ENCODE measurements around the gene GET3.

GET3 gene

GRCh38 chr19:12774588-12775555 lies 37.6 kb downstream of the GET3 start, which contains the start of gene HOOK2:
HOOK2 (minus strand) TSS chr19:12775552; CDS start chr19:12775449, 103 bp downstream.
- H3K9me3 ChIP-seq (ENCODE audit: control insufficient read depth, insufficient read depth, low read length), result no peaks in the 10 kb centered on the region
- peaks cover 3% of the 10 kb centered on the region for H3K36me3 ChIP-seq (ENCODE audit: control insufficient read depth, insufficient read depth, low read length)
- H3K4me3 ChIP-seq (ENCODE audit: low read depth, low read length), result peak within 1 kb of the TSS; percentile 86
- peak within 1 kb of the TSS; percentile 81 for H3K9ac ChIP-seq (ENCODE audit: low read depth, low read length)
- peaks cover 8% of the 10 kb centered on the region for H3K4me1 ChIP-seq (ENCODE audit: control insufficient read depth, insufficient read depth, low read length)
- H3K27me3 ChIP-seq (ENCODE audit: control insufficient read depth, insufficient read depth, low read length), result no peaks in the 10 kb centered on the region

- Histone ChIP-seq H3K4me3 (ENCODE audit: low read depth, low read length) (peak overlapping the region; percentile 76), H3K9ac (ENCODE audit: low read depth, low read length) (no peak overlapping the region), H3K27me3 (ENCODE audit: control insufficient read depth, insufficient read depth, low read length) (no peaks in the 10 kb centered on the region), H3K36me3 (ENCODE audit: control insufficient read depth, insufficient read depth, low read length) (peaks cover 3% of the 10 kb centered on the region), H3K4me1 (ENCODE audit: control insufficient read depth, insufficient read depth, low read length) (peaks cover 8% of the 10 kb centered on the region), H3K9me3 (ENCODE audit: control insufficient read depth, insufficient read depth, low read length) (no peaks in the 10 kb centered on the region)
Observed at GRCh38 chr19:12777217-12778016, 40.1 kb downstream of the GET3 start.

- no peaks in the 10 kb centered on the region for H3K9me3 ChIP-seq (ENCODE audit: control insufficient read depth, insufficient read depth, low read length)
- H3K27me3 ChIP-seq (ENCODE audit: control insufficient read depth, insufficient read depth, low read length), result no peaks in the 10 kb centered on the region
- H3K9ac ChIP-seq (ENCODE audit: low read depth, low read length), result no peak overlapping the region
- H3K4me3 ChIP-seq (ENCODE audit: low read depth, low read length), result peak overlapping the region; percentile 76
- peaks cover 8% of the 10 kb centered on the region for H3K4me1 ChIP-seq (ENCODE audit: control insufficient read depth, insufficient read depth, low read length)
- H3K36me3 ChIP-seq (ENCODE audit: control insufficient read depth, insufficient read depth, low read length), result peaks cover 3% of the 10 kb centered on the region
Observed at GRCh38 chr19:12778017-12778904, 41.0 kb downstream of the GET3 start.

GRCh38 chr19:12778905-12779161 lies 41.5 kb downstream of the GET3 start:
- no peaks in the 10 kb centered on the region for H3K27me3 ChIP-seq (ENCODE audit: control insufficient read depth, insufficient read depth, low read length)
- H3K4me1 ChIP-seq (ENCODE audit: control insufficient read depth, insufficient read depth, low read length), result peaks cover 11% of the 10 kb centered on the region

GRCh38 chr19:12779162-12779993 lies 42.1 kb downstream of the GET3 start:
- Histone ChIP-seq H3K4me3 (ENCODE audit: low read depth, low read length) (peak overlapping the region; percentile 76), H3K36me3 (ENCODE audit: control insufficient read depth, insufficient read depth, low read length) (peaks cover 1% of the 10 kb centered on the region), H3K27me3 (ENCODE audit: control insufficient read depth, insufficient read depth, low read length) (no peaks in the 10 kb centered on the region), H3K4me1 (ENCODE audit: control insufficient read depth, insufficient read depth, low read length) (peaks cover 12% of the 10 kb centered on the region), H3K9me3 (ENCODE audit: control insufficient read depth, insufficient read depth, low read length) (no peaks in the 10 kb centered on the region), H3K9ac (ENCODE audit: low read depth, low read length) (peak overlapping the region; percentile 17)

More at GRCh38 chr19:12778905-12779161, 41.5 kb downstream of the GET3 start:
- peak overlapping the region; percentile 76 for H3K4me3 ChIP-seq (ENCODE audit: low read depth, low read length)
- H3K9me3 ChIP-seq (ENCODE audit: control insufficient read depth, insufficient read depth, low read length), result no peaks in the 10 kb centered on the region
- H3K36me3 ChIP-seq (ENCODE audit: control insufficient read depth, insufficient read depth, low read length), result peaks cover 3% of the 10 kb centered on the region
- peak overlapping the region; percentile 17 for H3K9ac ChIP-seq (ENCODE audit: low read depth, low read length)

GRCh38 chr19:12782174-12782423 lies 44.8 kb downstream of the GET3 start:
- peaks cover 13% of the 10 kb centered on the region for H3K4me1 ChIP-seq (ENCODE audit: control insufficient read depth, insufficient read depth, low read length)
- peak overlapping the region; percentile 57 for H3K4me3 ChIP-seq (ENCODE audit: low read depth, low read length)
- H3K9ac ChIP-seq (ENCODE audit: low read depth, low read length), result no peak overlapping the region
- H3K36me3 ChIP-seq (ENCODE audit: control insufficient read depth, insufficient read depth, low read length), result no peaks in the 10 kb centered on the region
- no peaks in the 10 kb centered on the region for H3K27me3 ChIP-seq (ENCODE audit: control insufficient read depth, insufficient read depth, low read length)
- no peaks in the 10 kb centered on the region for H3K9me3 ChIP-seq (ENCODE audit: control insufficient read depth, insufficient read depth, low read length)

GRCh38 chr19:12782424-12783290 lies 45.4 kb downstream of the GET3 start:
- Histone ChIP-seq H3K9ac (ENCODE audit: low read depth, low read length) (no peak overlapping the region), H3K9me3 (ENCODE audit: control insufficient read depth, insufficient read depth, low read length) (no peaks in the 10 kb centered on the region), H3K4me1 (ENCODE audit: control insufficient read depth, insufficient read depth, low read length) (peaks cover 13% of the 10 kb centered on the region), H3K36me3 (ENCODE audit: control insufficient read depth, insufficient read depth, low read length) (no peaks in the 10 kb centered on the region), H3K27me3 (ENCODE audit: control insufficient read depth, insufficient read depth, low read length) (no peaks in the 10 kb centered on the region), H3K4me3 (ENCODE audit: low read depth, low read length) (peak overlapping the region; percentile 57)

GRCh38 chr19:12783291-12783848 lies 46.1 kb downstream of the GET3 start:
- H3K36me3 ChIP-seq (ENCODE audit: control insufficient read depth, insufficient read depth, low read length), result no peaks in the 10 kb centered on the region
- H3K4me1 ChIP-seq (ENCODE audit: control insufficient read depth, insufficient read depth, low read length), result peaks cover 18% of the 10 kb centered on the region
- H3K27me3 ChIP-seq (ENCODE audit: control insufficient read depth, insufficient read depth, low read length), result no peaks in the 10 kb centered on the region
- peak overlapping the region; percentile 37 for H3K4me3 ChIP-seq (ENCODE audit: low read depth, low read length)
- H3K9ac ChIP-seq (ENCODE audit: low read depth, low read length), result no peak overlapping the region
- no peaks in the 10 kb centered on the region for H3K9me3 ChIP-seq (ENCODE audit: control insufficient read depth, insufficient read depth, low read length)

GRCh38 chr19:12783849-12784393 lies 46.6 kb downstream of the GET3 start:
- Histone ChIP-seq H3K36me3 (ENCODE audit: control insufficient read depth, insufficient read depth, low read length) (no peaks in the 10 kb centered on the region), H3K9ac (ENCODE audit: low read depth, low read length) (no peak overlapping the region), H3K27me3 (ENCODE audit: control insufficient read depth, insufficient read depth, low read length) (no peaks in the 10 kb centered on the region), H3K4me1 (ENCODE audit: control insufficient read depth, insufficient read depth, low read length) (peaks cover 16% of the 10 kb centered on the region), H3K4me3 (ENCODE audit: low read depth, low read length) (peak overlapping the region; percentile 37), H3K9me3 (ENCODE audit: control insufficient read depth, insufficient read depth, low read length) (no peaks in the 10 kb centered on the region)

GRCh38 chr19:12784394-12784870 lies 47.1 kb downstream of the GET3 start:
- H3K36me3 ChIP-seq (ENCODE audit: control insufficient read depth, insufficient read depth, low read length), result no peaks in the 10 kb centered on the region
- H3K9ac ChIP-seq (ENCODE audit: low read depth, low read length), result no peak overlapping the region
- H3K4me1 ChIP-seq (ENCODE audit: control insufficient read depth, insufficient read depth, low read length), result peaks cover 12% of the 10 kb centered on the region
- no peaks in the 10 kb centered on the region for H3K27me3 ChIP-seq (ENCODE audit: control insufficient read depth, insufficient read depth, low read length)
- no peak overlapping the region for H3K4me3 ChIP-seq (ENCODE audit: low read depth, low read length)
- no peaks in the 10 kb centered on the region for H3K9me3 ChIP-seq (ENCODE audit: control insufficient read depth, insufficient read depth, low read length)

All from iPS-15b (cell line).